Karpas-422 (cell line): Measurements from ENCODE around the gene MMP14. TPM values are rescaled to one million over a fixed set of nuclear protein-coding genes. Genes with fewer than 3 reads are reported as not detected.

Experiments
- DNase-seq: peaks from one replicate; pipeline ENCODE4 v3.0.0-alpha.2; 2015
- H2AFZ ChIP-seq: fragments of 200-600 bp; sonication (generic); 2 replicates; pipeline ENCODE4 v1.6.1; 2014; ENCODE audit warnings: antibody characterized with exemption, low read length, mixed read lengths
- H3K27ac ChIP-seq: fragments of 200-600 bp; sonication (generic); 2 replicates; pipeline ENCODE4 v1.5.1; 2014; ENCODE audit warnings: mild to moderate bottlenecking, low read length, moderate library complexity
- H3K27me3 ChIP-seq: fragments of 200-600 bp; sonication (generic); 2 replicates; pipeline ENCODE4 v1.6.1; 2014; ENCODE audit warnings: low read length, mixed read lengths
- H3K36me3 ChIP-seq: fragments of 200-600 bp; sonication (generic); 2 replicates; pipeline ENCODE4 v1.6.1; 2014; ENCODE audit warnings: low read length, mixed read lengths; ENCODE audit not compliant: insufficient read depth
- H3K4me1 ChIP-seq: fragments of 200-600 bp; sonication (generic); 2 replicates; pipeline ENCODE4 v1.6.1; 2014; ENCODE audit warnings: mild to moderate bottlenecking, low read length, mixed read lengths
- H3K4me2 ChIP-seq: fragments of 200-600 bp; sonication (generic); 2 replicates; pipeline ENCODE4 v1.6.1; 2014; ENCODE audit warnings: low read length, low read depth, mild to moderate bottlenecking; ENCODE audit not compliant: poor library complexity, severe bottlenecking
- H3K4me3 ChIP-seq: fragments of 200-600 bp; sonication (generic); 2 replicates; pipeline ENCODE4 v1.5.1; 2014; ENCODE audit warnings: mild to moderate bottlenecking, antibody characterized with exemption, low read length, mixed read lengths
- H3K79me2 ChIP-seq: fragments of 200-600 bp; sonication (generic); 2 replicates; pipeline ENCODE4 v1.6.1; 2014; ENCODE audit warnings: mild to moderate bottlenecking, low read length, mixed read lengths
- H3K9ac ChIP-seq: fragments of 200-600 bp; sonication (generic); 2 replicates; pipeline ENCODE4 v1.6.0; 2014; ENCODE audit warnings: low read length
- H3K9me2 ChIP-seq: fragments of 200-600 bp; sonication (generic), shearing (Covaris generic); replicated peaks from 2 replicates; pipeline ENCODE4 v1.6.0; 2014; ENCODE audit warnings: mild to moderate bottlenecking, low read length, moderate library complexity; ENCODE audit not compliant: insufficient read depth
- H3K9me3 ChIP-seq: fragments of 300-700, 200-600 bp; sonication (generic); 2 replicates; pipeline ENCODE4 v1.6.1; 2014; ENCODE audit warnings: low read length, mixed read lengths
- H4K20me1 ChIP-seq: fragments of 200-600 bp; sonication (generic); 2 replicates; pipeline ENCODE4 v1.6.1; 2014; ENCODE audit warnings: mild to moderate bottlenecking, antibody characterized with exemption, low read length, low read depth; ENCODE audit not compliant: insufficient read depth
- total RNA-seq: library from RNA; depleted of rRNA; stranded (reverse); fragments of >200 nt; shearing (Covaris generic); gene quantifications from 2 replicates; pipeline ENCODE4 v1.2.3, GENCODE V29; 2014; ENCODE audit warnings: low replicate concordance

The MMP14 gene
- total RNA-seq, 1 experiment from 2014 or later, result 1.9 TPM

DNA sequence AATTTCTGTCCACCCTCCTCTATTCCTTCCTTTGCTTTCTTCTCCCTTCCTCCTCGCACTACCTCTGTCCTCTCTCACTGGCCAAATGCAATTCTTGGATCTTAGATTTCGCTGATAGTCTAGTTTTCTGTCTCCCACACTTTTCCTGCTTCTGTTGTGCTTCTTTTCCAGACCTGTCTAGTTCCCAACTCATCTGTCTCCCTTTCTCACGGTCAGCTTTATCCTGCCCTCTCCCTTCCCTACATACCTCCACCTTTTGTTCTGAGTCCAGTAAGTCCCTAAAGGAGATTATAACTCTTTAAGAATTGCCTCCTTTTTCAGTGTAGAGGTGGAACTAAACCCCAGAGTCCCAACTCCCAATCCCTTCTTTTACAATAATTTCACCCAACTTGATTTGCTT is 880 bp upstream of the MMP14 start:
- H4K20me1 ChIP-seq, result no peaks in the 10 kb centered on the region
- no peak overlapping the region for H3K27ac ChIP-seq
- no peak for DNase-seq

DNA sequence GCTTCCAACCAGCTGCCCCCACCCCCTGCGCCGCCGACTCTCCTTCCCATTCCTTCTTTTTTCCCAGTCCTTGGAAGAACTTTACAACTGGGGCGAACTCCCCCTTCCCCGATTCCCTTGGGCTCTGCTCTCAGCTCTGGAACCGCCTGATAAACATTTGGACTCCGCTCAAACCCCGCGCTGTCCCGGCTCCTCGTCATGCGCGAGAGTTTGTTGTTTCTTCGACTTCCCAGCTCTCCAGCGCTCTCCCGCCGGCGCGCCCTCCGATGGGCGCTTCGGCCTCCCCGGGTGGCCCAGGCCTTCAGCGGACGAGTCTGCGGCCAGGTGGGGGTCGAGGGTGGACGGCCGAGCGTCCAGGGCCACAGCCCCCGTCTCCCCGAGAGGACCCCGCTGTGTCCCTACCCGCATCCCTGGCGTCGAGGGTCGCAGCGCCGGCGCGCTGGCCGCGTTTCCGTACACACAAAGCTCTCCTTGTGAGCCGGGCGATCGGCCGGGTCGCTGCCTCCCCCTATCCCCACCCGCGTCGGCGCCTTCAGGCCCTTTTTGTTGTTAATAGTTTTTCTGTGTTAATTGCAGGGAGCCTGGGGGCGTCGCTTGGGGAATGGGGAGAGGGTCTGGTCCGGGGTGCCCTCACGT is 847 bp downstream of the MMP14 start:
- no peak for DNase-seq
- H2AFZ ChIP-seq, result no peak overlapping the region

More for the DNA sequence above, 880 bp upstream of the MMP14 start:
- Histone ChIP-seq H2AFZ (no peak overlapping the region), H3K4me3 (no peak overlapping the region), H3K79me2 (peaks cover 12% of the 10 kb centered on the region), H3K9ac (no peak overlapping the region), H3K4me1 (peaks cover 8% of the 10 kb centered on the region), H3K27me3 (no peaks in the 10 kb centered on the region), H3K9me3 (no peaks in the 10 kb centered on the region), H3K36me3 (peaks cover 15% of the 10 kb centered on the region; the same call in 1 of the 2 replicates), H3K4me2 (no peak overlapping the region), H3K9me2 (no peaks in the 10 kb centered on the region)

DNA sequence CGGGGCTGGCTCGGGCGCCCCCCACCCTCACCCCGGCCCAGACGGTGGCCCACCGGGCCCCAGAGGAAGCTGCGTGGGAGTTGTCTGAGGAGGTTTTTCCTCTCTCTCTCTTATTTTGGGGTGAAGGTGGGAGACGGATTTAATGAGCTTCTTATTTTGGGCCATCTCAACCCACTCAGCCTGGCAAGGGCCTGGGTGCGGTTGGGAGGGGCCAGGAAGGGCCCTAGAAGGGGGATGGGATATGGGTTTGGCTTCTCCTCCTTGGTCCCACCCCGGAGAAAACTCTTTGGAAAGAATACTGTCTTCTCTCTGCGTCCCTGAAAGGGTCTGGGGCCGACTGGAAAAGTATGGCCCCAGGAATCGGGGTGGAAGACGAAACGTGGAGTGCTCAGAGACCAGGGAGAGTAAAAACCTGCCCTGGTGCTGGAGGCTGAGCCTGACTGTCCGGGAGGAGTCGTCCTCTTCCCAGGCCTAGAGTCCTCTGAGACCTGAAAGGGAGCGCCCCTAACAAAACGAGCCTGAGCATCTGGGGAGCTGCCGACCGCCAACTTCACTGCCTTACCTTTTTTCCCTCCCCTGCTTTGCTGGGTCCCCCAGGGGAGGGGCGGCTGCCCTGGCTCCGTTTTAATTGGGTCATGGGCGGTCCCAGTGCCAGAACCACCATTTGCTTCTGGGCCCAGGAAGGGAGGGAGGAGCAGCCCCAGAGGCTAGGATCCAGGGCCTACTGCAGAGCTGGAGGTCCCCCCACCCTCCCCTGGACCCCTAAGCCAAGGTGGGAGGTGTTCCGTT is 1.6 kb downstream of the MMP14 start:
- H3K36me3 ChIP-seq, result peaks cover 11% of the 10 kb centered on the region; the same call in 1 of the 2 replicates
- no peaks in the 10 kb centered on the region for H3K27me3 ChIP-seq
- no peaks in the 10 kb centered on the region for H3K9me3 ChIP-seq
- H3K4me2 ChIP-seq, result no peak overlapping the region
- no peak overlapping the region for H3K9ac ChIP-seq
- H2AFZ ChIP-seq, result no peak overlapping the region
- no peak overlapping the region for H3K4me3 ChIP-seq
- no peaks in the 10 kb centered on the region for H4K20me1 ChIP-seq
- H3K4me1 ChIP-seq, result no peaks in the 10 kb centered on the region
- no peak for DNase-seq
- no peaks in the 10 kb centered on the region for H3K9me2 ChIP-seq
- no peak overlapping the region for H3K27ac ChIP-seq
- no peaks in the 10 kb centered on the region for H3K79me2 ChIP-seq

More for the DNA sequence above, 847 bp downstream of the MMP14 start:
- Histone ChIP-seq H3K4me1 (no peaks in the 10 kb centered on the region), H3K4me2 (no peak overlapping the region), H3K27ac (no peak overlapping the region), H4K20me1 (no peaks in the 10 kb centered on the region), H3K9me2 (no peaks in the 10 kb centered on the region), H3K4me3 (no peak overlapping the region), H3K36me3 (peaks cover 11% of the 10 kb centered on the region; the same call in 1 of the 2 replicates), H3K27me3 (no peaks in the 10 kb centered on the region), H3K79me2 (no peaks in the 10 kb centered on the region), H3K9ac (no peak overlapping the region), H3K9me3 (no peaks in the 10 kb centered on the region)

DNA sequence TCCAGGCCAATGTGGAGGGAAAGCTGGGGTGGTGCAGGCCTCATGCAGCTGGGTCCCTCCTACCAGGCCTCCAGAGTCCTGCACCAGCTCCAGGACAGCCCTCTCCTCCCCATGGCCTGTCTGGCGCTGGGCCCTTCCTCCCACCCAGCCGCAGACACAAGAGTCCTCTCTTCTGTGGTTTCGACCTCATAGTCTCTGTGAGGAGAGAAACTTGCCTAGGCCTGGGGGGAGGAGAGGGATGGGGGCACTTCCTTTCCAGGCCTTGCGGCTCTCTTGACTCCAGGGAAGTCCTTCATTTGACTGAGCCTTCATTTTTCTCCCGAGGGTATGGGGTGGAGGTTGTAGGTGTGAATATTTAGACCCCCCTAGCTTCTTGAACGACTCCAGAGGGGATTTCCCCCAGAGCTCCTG is 2.3 kb downstream of the MMP14 start:
- no peaks in the 10 kb centered on the region for H3K9me3 ChIP-seq
- no peak overlapping the region for H3K9ac ChIP-seq
- no peak overlapping the region for H3K27ac ChIP-seq
- no peak overlapping the region for H3K4me2 ChIP-seq
- no peaks in the 10 kb centered on the region for H3K79me2 ChIP-seq
- no peak overlapping the region for H3K4me3 ChIP-seq
- H4K20me1 ChIP-seq, result no peaks in the 10 kb centered on the region
- DNase-seq, result no peak
- H2AFZ ChIP-seq, result no peak overlapping the region
- H3K4me1 ChIP-seq, result no peaks in the 10 kb centered on the region
- no peaks in the 10 kb centered on the region for H3K27me3 ChIP-seq
- no peaks in the 10 kb centered on the region for H3K9me2 ChIP-seq
- peaks cover 6% of the 10 kb centered on the region; the same call in 1 of the 2 replicates for H3K36me3 ChIP-seq

DNA sequence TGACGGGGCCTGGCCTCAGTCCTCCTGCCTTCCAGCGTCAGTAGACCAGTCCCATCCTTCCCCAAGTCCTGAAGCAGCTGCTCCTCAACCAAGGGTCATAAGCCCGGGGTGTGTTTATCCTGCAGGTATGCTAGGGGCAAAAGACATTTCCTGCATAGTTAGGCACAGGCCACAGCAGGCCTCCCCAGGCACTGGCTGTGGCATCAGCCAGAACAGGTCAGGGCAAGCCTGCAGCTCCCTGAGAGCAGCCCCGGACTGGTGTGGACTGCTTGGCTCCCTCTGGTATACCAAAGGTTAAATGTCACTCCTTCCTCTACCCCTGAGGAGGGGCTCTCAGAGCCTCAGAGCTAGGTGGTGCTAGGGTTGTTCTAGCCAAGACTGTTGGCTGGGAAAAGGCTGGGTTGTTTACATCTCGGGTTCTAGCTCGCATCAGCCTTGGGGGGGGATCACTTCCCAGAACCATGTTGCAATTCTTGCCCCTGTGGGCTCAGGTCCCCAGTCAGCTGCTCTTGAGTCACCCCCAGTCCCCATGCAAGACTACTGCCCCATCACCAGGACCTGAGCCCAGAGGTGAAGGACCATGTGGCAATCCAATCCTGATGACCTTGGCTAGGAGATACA is 2.9 kb downstream of the MMP14 start:
- Histone ChIP-seq H3K9me3 (no peaks in the 10 kb centered on the region), H3K4me3 (no peak overlapping the region), H3K9me2 (no peaks in the 10 kb centered on the region), H3K79me2 (no peaks in the 10 kb centered on the region), H3K9ac (no peak overlapping the region), H4K20me1 (no peaks in the 10 kb centered on the region), H3K4me1 (no peaks in the 10 kb centered on the region), H3K4me2 (no peak overlapping the region), H3K27ac (no peak overlapping the region), H3K27me3 (no peaks in the 10 kb centered on the region), H2AFZ (no peak overlapping the region), H3K36me3 (peaks cover under 1% of the 10 kb centered on the region; the same call in 1 of the 2 replicates)
- DNase-seq, result no peak

DNA sequence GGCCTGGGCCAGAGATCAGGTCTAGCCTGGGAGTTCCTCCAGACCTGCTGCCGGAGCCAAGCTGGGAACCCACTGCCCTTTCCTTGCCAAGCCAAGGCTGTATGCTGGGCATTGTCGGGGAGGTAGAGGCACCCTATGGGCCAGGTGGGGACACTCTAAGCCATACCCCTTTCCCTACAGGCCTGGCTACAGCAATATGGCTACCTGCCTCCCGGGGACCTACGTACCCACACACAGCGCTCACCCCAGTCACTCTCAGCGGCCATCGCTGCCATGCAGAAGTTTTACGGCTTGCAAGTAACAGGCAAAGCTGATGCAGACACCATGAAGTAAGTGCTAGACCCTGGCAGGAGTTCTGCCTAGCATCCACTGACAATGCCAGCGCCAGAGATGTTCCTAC is 4.9 kb downstream of the MMP14 start:
- no peak overlapping the region for H3K27ac ChIP-seq
- no peaks in the 10 kb centered on the region for H3K4me1 ChIP-seq
- no peaks in the 10 kb centered on the region for H3K27me3 ChIP-seq
- no peaks in the 10 kb centered on the region for H4K20me1 ChIP-seq
- no peaks in the 10 kb centered on the region for H3K79me2 ChIP-seq
- no peak overlapping the region for H3K9ac ChIP-seq
- H3K4me2 ChIP-seq, result no peak overlapping the region
- no peak overlapping the region for H2AFZ ChIP-seq
- H3K9me3 ChIP-seq, result no peaks in the 10 kb centered on the region
- H3K9me2 ChIP-seq, result no peaks in the 10 kb centered on the region
- no peak for DNase-seq
- H3K36me3 ChIP-seq, result no peaks in the 10 kb centered on the region
- H3K4me3 ChIP-seq, result no peak overlapping the region

DNA sequence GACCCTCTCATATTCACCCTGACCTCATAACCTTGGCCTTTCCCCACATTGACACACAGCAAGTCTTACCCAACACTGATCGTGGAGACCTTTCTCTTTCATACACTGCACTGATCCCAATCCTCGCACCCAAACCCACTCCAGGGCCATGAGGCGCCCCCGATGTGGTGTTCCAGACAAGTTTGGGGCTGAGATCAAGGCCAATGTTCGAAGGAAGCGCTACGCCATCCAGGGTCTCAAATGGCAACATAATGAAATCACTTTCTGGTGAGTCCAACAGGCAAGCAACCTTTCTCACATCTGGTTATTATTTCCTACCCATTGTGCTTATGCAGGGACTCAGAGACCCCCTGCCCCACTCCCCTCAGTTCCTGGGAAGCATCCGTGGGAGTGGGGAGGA is 5.4 kb downstream of the MMP14 start:
- Histone ChIP-seq H3K4me3 (no peak overlapping the region), H3K9ac (no peak overlapping the region), H3K9me2 (no peaks in the 10 kb centered on the region), H3K27me3 (no peaks in the 10 kb centered on the region), H3K27ac (no peak overlapping the region), H3K9me3 (no peaks in the 10 kb centered on the region), H3K79me2 (no peaks in the 10 kb centered on the region), H3K4me1 (no peaks in the 10 kb centered on the region), H3K36me3 (no peaks in the 10 kb centered on the region), H3K4me2 (no peak overlapping the region), H4K20me1 (no peaks in the 10 kb centered on the region), H2AFZ (no peak overlapping the region)
- DNase-seq, result no peak
